ENCODE measurements around the gene MRTO4.
"Not testable (repeated sequence)": the region's sequence is repeated elsewhere in the genome, so short reads cannot be mapped to it uniquely, and the experiment has no call there.

The MRTO4 gene

DNA sequence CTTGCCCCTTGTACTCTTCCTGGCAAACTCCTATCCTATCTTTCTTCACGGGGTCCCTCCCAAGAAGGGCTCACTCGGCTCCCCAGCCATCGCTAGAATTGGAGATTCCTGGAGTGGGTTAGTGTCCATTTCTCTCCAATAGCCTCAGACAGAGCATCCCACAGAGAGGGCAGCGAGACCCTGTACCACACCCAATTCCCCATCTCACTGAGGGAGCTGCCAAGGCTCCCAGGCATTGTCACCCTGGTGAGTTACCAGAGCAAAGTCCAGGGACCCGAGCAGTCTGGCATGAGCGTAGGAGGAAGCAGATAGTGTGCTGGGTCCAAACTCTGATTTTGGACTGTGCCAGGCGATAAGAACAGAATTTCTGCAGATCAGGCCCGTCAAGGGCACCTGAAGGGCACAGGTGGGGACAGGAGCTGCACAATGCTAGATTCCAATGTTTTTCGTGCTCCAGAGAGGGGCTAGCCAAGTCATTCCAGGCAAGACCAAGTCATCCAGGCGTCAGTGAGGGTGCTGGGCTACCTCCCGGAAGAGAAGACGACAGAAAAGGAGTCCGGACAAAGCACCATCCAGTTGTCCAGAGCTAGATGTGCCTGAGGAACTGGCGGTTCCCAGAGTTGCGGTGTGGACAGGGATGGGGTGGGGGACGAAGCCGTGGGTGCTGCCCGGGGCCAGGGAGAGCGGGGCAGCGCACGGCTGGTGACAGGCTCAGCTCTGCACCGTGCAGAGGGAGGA, 21.7 kb downstream of the MRTO4 start:
- no peak for DNase-seq

DNA sequence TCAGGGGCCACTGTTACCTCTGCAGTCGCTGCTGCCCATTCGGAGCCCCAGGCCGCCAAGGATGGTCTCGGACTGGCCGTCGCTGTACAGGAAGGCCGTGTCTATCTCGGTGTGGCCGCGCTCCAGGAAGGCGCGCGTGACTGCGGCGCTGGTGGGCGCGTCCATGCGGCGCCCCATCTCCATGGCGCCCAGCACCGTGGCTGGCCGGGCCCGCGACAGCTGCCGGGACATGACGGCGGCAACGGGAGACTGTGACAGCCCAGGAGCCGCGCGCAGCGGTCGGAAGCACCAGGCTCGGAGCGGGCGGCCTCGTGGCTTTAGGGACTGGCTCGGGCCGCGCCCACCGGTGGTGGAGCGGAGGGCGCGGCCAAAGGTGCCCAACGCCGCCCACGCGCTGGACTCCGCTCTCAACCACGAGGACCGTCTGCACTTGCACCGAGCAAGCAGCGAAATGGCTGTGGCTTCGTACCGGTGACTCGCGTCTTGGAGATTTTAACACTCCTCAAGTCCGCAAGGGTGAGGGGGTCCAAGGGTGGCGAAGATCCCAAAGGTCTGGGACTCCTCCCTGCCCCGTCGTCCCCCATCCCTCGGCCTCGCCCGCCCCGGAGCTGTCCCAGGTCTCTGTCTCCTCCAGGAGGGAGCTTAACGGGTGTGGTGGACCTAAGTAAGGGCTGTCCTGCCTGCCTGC, 22.4 kb downstream of the MRTO4 start:
- not testable (repeated sequence) for DNase-seq

DNA sequence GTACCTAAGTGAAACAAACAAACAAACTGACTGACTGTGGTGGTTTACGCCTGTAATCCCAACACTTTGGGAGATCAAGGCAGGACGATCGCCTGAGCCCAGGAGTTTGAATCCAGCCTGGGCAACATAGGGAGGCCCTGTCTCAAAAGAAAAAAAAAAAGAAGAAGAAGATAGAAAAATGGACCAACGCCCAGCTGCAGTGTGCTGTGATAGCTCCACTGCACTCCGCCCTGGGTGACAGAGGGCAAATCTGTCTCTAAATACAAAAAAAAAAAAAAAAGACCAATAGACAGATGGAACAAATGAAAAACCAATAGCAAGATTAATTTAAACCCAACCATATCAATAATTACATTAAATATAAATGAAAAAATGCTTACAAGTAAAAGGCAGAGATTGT, 23.0 kb downstream of the MRTO4 start:
- no peak for DNase-seq

DNA sequence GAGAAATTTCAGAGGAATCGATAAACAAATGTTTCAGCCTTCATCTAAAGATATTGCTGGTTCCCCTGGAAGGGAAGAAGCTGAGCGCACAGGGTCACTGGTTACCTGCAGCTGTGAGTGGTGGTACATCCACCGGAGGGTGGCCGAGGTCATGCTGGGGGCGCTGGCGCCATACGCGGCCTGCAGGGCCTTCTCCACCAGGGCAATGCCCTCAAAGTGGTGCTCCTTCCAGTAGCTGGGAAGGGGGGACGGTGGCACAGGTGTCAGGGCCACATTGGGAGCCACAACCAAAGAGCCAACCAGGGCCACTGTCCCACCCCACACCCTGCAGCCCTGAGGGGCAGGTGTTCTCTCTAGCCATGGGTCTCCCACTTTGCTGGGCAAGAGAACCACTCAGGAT, 32.3 kb downstream of the MRTO4 start:
- DNase-seq = no peak

DNA sequence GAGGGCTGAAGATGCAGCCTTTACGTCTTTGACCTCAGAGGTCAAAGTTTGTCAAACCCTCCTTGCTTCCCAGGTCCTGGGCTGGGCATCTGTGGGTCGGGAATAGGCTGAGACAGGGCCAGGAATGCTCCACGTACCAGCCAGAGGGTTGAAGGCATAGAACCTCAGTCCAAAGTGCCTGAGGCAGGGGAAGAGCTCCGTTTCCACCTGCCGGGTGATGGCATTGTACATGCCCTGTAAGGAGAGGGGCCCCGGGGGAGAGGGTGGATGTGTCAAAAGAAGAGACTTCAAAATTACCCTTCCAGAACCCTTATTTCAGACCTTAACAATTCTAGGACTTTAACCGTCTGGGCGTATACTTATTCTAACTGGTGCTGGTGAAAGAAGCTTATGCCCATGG, 33.3 kb downstream of the MRTO4 start:
- DNase-seq = no peak

DNA sequence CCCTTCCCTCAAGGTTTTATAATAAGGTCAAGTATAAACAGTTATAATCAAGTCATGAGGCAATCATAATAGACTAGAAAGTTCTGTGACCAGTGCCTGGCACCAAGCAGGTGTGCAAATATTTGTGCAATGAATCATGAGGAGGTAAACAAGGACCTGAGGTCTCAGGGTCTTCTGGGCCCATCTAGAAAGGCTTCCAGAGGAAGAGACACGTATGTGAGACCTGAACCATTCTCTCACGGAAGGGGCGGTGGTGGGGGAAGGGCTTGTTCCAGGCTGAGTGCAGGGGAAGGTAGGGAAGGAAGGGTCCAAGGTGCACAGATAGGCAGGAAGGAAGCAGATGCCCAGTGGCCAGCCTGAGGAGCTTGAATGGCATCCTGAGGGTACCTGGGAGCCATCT, 33.8 kb downstream of the MRTO4 start:
- DNase-seq = not testable (repeated sequence)

DNA sequence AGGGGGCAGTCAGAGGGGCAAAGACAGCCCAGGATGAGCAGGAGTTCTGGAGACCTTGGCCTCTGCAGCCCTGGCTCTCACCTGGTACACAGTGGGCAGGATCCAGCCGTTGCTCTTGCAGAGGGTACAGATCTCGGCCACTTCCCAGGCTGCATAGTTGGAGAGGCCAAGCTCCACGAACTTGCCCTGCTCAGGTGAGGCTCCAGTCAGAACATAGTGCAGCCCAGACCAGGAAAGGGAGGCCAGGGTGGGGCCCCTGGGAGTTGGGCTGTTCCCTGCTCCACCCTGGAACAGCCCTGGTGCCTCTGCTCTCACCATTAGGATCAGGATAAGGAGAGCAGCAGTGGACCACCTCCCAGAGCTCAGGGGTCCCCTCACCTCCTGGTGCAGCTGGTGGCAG, 34.2 kb downstream of the MRTO4 start:
- DNase-seq = not testable (repeated sequence)

DNA sequence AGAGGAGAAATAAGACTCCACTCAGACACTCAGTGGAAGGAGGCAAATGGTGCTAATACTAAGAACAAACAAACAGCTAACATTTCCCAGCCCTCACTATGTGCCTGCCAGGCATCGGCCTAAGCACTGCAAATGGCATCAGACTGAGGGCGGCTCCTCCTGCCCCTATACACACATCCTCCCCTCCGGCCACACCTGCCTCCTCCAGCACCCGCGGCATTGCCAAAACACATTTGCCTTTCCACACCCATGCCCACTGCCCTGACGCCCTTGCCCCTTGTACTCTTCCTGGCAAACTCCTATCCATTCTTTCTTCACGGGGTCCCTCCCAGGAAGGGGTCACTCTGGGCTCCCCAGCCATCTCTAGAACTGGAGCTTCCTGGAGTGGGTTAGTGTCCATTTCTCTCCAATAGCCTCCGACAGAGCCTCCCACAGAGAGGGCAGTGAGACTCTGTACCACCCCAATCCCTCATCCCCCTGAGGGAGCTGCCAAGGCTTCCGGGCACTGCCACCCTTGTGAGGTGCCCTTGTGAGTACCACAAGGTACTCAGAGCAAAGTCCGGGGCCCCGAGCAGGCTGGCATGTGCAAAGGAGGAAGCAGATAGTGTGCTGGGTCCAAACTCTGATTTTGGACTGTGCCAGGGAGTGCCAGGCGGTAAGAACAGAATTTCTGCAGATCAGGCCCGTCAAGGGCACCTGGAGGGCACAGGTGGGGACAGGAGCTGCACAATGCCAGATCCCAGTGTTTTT, 36.0 kb downstream of the MRTO4 start:
- DNase-seq = no peak

DNA sequence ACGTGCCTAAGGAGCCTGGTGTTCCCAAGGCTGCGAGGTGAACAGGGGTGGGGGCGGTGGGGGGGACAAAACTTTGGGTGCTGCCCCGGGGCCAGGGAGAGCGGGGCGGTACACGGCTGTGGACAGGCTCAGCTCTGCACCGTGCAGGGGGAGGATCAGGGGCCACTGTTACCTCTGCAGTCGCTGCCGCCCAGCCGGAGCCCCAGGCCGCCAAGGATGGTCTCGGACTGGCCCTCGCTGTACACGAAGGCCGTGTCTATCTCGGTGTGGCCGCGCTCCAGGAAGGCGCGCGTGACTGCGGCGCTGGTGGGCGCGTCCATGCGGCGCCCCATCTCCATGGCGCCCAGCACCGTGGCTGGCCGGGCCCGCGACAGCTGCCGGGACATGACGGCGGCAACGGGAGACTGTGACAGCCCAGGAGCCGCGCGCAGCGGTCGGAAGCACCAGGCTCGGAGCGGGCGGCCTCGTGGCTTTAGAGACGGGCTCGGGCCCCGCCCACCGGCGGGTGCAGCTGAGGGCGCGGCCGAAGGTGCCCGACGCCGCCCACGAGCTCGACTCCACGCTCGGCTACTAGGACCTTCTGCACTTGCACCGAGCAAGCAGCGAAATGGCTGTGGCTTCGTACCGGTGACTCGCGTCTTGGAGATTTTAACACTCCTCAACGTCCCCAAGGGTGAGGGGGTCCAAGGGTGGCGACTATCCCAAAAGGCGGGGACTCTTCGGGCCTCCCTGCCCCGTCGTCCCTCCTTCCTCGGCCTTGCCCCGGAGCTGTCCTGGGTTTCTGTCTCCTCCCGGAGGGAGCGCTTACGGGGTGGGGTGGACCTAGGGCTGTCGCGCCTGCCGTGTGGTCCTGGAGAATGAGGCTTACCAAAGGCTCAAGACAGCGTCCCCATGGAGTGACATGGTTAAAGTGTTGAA, 37.0 kb downstream of the MRTO4 start, which contains the start of gene AKR7A3:
AKR7A3 (minus strand) TSS at position 447 of the 918 bp plus-strand sequence; CDS start at position 386, 61 bp downstream.
- DNase-seq = not testable (repeated sequence)

DNA sequence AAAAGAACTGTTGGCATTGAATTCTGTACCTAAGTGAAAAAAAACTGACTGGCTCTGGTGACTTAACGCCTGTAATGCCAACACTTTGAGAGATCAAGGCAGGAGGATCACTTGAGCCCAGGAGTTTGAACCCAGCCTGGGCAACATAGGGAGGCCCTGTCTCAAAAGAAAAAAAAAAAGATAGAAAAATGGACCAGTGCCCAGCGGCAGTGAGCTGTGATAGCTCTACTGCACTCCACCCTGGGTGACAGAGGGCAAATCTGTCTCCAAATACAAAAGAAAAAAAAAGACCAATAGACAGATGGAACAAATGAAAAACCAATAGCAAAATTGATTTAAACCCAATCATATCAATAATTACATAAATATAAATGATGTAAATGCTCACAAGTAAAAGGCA, 37.6 kb downstream of the MRTO4 start:
- DNase-seq = no peak

DNA sequence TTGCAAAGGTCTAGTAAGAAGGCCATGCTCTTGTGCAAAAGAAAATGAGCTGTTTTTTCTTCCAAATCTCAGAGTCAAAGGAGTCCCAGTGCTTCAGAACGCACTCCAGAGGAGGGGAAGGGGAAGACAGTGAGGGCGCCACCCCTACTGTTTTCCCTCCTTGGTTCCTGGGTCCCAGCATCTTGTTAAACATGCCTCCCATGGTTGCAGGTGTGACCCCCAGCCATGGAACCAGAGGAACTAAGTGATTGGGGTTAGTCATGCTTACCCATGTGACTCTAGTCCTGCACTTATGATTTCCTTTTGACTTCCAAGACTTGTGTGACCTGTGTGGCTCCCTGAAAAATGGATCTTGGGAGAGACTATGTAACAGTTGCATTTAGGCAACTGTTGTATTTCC, 43.0 kb downstream of the MRTO4 start:
- DNase-seq = no peak

DNA sequence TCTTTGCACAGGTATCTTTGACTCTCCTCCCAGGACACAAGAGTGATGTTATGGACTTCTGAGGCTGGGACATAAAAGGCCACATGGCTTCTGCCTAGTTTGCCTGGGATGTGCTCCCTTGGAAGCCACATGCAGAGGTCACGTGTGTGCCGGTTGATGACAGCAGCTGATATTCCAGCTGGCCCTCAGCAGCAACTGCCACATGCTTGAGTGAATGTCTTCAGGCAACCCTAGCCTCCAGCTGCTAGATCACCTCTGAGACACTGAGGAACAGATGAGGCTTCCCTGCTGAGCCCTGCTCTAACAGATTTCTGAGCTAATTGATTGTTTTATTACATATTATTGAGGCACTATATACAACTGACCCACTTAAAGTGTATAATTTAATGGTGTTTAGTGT, 48.6 kb downstream of the MRTO4 start:
- DNase-seq = no peak

DNA sequence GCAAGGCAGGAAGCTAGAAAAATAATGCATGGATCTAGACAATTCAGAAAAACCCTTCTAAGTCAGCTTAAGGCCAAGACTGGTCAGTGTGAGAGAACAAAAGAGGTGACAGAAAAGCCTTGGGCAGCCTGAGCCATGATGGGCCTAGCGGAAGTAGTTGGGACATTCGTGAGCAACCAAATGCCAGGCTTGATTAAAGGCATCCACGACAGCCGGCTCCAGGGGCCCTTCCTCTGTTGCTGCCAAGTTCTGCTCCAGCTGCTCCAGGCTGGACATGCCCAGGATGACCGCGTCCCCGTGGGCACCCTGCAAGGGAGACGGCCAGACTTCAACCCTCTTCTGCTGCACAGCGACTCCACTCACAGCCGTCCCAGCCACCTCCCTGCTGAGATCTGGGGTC, 52.5 kb downstream of the MRTO4 start:
- not testable (repeated sequence) for DNase-seq

DNA sequence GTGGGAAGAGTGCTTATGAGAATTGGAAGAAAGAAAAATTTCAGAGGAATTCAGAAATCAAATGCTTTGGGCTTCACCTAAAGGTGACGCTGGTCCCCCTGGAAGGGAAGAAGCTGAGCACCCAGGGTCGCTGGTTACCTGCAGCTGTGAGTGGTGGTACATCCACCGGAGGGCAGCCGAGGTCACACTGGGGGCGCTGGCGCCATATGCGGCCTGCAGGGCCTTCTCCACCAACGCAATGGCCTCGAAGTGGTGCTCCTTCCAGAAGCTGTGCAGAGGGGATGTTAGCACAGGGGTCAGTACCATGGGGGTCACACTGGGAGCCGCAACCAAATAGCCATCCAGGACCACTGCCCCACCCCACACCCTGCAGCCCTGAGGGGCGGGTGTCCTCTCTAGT, 54.3 kb downstream of the MRTO4 start:
- no peak for DNase-seq

DNA sequence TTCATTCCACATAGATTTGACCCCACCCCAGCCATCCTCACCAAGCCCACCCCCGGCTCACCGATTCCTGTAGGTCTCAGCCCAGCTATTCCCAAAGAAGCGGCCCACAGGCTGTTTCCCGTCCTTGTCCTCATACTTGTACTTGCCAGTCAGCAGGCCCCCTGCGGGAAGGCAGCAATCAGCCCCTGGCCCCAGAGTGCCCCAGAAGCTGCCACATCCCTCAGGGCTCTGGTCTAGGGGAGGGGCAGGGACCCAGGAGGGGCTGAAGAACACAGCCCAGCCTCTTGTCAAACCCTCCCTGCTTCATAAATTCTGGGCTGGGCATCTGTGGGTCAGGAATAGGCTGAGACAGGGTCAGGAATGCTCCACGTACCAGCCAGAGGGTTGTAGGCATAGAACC, 55.3 kb downstream of the MRTO4 start:
- no peak for DNase-seq

DNA sequence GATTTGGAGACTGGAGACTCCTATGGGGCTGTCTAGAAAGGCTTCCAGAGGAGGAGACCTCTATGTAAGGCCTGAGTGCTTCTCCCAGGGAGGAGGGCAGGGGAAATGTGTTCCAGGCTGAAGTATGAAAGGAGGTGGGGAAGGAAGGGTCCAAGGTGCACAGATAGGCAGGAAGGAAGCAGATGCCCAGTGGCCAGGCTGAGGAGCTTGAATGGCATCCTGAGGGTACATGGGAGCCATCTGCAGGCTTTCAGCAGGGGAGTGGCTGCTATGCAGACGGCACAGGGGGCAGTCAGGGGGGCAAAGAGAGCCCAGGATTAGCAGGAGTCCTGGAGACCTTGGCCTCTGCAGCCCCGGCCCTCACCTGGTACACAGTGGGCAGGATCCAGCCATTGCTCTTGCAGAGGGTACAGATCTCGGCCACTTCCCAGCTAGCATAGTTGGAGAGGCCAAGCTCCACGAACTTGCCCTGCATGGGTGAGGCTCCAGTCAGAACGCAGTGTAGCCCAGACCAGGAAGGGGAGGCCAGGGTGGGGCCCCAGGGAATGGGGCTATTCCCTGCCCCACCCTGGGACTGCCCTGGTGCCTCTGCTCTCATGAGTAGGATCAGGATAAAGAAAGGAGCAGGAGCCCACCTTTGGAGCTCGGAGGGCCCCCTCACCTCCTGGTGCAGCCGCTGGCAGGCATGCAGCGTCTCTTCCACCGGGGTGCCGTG, 56.3 kb downstream of the MRTO4 start:
- no peak for DNase-seq

DNA sequence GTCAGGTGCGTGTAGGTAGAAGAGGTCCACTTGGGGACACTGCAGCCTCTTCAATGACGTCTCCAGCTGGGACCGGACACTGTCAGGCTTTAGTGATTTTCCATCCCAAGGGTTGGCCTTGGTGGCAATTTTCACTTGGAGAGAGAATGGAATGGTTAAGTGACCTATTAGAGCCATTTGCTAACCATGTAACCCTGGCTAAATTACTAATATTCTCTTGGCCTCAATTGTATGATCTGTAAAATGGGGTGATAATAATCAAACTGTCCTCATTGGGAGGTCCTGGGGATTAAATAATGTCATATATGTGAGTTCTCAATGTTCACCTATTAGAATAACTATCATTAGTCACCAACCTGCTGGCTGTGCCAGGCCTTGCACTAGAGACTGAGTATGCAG, 56.9 kb downstream of the MRTO4 start:
- DNase-seq = no peak

DNA sequence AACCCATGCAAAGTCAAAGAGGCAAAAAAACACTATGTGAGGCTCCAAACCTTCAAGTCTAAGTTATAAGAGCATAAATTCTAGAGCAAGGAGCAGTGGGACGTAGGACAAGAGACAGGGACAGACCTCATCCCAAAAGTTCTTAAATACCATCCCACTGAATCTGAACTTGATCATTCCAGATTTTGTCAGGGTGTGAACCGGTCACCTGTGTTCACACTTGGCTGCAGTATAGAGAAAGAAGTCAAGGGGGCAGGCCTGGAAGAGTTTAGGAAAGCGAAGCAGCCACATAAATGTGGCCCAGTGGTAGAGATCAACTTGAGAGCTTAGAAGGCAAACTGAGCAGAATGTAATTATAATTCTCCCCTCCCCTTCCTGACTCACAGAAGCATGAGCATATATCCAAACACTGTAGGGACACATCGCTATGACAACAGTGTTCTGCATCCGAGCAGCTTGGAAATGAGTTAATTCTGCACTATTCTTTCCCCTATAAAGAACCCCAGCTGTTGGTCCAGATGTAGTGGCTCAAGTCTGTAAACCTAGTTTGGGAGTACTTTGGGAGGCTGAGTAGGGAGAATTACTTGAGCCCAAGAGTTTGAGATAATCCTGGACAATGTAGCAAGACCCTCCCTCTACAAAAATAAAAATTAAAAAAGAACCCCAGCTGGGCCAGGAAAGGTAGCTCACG, 57.7 kb downstream of the MRTO4 start:
- no peak for DNase-seq

Data from NCI-H1105 (cell line).